ENCODE results near the gene TMEM165. TPM values are rescaled to one million over a fixed set of nuclear protein-coding genes. Genes with fewer than 3 reads are reported as not detected.

Gene TMEM165
- total RNA-seq, 1 experiment from 2014 or later: 90.4 TPM

- intact Hi-C loops (cut with micrococcal nuclease; ENCODE audit: unreplicated experiment): loop anchor here (2.0 kb wide), 3 partner anchors 29 to 147 kb away; partner anchors contain the start of gene CLOCK
- no peaks in the 10 kb centered on the region for H3K36me3 ChIP-seq (ENCODE audit: control insufficient read depth, insufficient read depth, low read length)
- no peak overlapping the region for H3K4me3 ChIP-seq (ENCODE audit: low read depth, low read length)
- POLR2A ChIA-PET: no interaction called here
- H3K4me3 Mint-ChIP-seq (ENCODE audit: unreplicated experiment): no peak overlapping the region
- no TSS peak for BruUV-seq (replicated peaks)
- CTCF ChIA-PET: no interaction called here
- H3K27me3 ChIP-seq (replicated peaks; ENCODE audit: control insufficient read depth, insufficient read depth, low read length): no peaks in the 10 kb centered on the region
- H3K36me3 Mint-ChIP-seq (ENCODE audit: insufficient read depth, unreplicated experiment): peaks cover 59% of the 10 kb centered on the region
- peaks cover 30% of the 10 kb centered on the region for H3K4me1 ChIP-seq
- no peak for DNase-seq
- H3K4me1 Mint-ChIP-seq (ENCODE audit: low read depth, unreplicated experiment): peaks cover 40% of the 10 kb centered on the region
- no peaks in the 10 kb centered on the region for H3K27me3 Mint-ChIP-seq (ENCODE audit: insufficient read depth, unreplicated experiment)
- no peak for TF ChIP-seq CTCF (IDR thresholded peaks at IDR 0.05; ENCODE audit: insufficient read depth in 1 of 2, low read depth in 1 of 2, low read length in 1 of 2, severe bottlenecking in 1 of 2, unreplicated experiment in 1 of 2)
- no peak overlapping the region for H3K27ac Mint-ChIP-seq (ENCODE audit: unreplicated experiment)
- no peaks in the 10 kb centered on the region for H3K9me3 ChIP-seq
- no peaks in the 10 kb centered on the region for H3K9me3 Mint-ChIP-seq (ENCODE audit: unreplicated experiment)
Measured at GRCh38 chr4:55407764-55408163, 12.0 kb downstream of the TMEM165 start.

GRCh38 chr4:55409468-55410171 lies 13.9 kb downstream of the TMEM165 start:
- Histone ChIP-seq H3K4me3 (ENCODE audit: low read depth, low read length) (no peak overlapping the region), H3K36me3 (ENCODE audit: control insufficient read depth, insufficient read depth, low read length) (no peaks in the 10 kb centered on the region), H3K9me3 (no peaks in the 10 kb centered on the region), H3K27me3 (replicated peaks; ENCODE audit: control insufficient read depth, insufficient read depth, low read length) (no peaks in the 10 kb centered on the region), H3K4me1 (peaks cover 23% of the 10 kb centered on the region)
- H3K9me3 Mint-ChIP-seq (ENCODE audit: unreplicated experiment): no peaks in the 10 kb centered on the region
- H3K27ac Mint-ChIP-seq (ENCODE audit: unreplicated experiment): no peak overlapping the region
- intact Hi-C loops (cut with micrococcal nuclease; ENCODE audit: unreplicated experiment): loop anchor here (1.0 to 2.0 kb wide), 4 partner anchors 27 to 327 kb away; partner anchors contain the start of gene CLOCK
- no peak overlapping the region for H3K4me3 Mint-ChIP-seq (ENCODE audit: unreplicated experiment)
- peak in 1 of 2 experiments; percentile 34 for DNase-seq
- peaks cover 32% of the 10 kb centered on the region for H3K4me1 Mint-ChIP-seq (ENCODE audit: low read depth, unreplicated experiment)
- ChIA-PET POLR2A (no interaction called here), CTCF (no interaction called here)
- peaks cover 50% of the 10 kb centered on the region for H3K36me3 Mint-ChIP-seq (ENCODE audit: insufficient read depth, unreplicated experiment)
- no peaks in the 10 kb centered on the region for H3K27me3 Mint-ChIP-seq (ENCODE audit: insufficient read depth, unreplicated experiment)
- no TSS peak for BruUV-seq (replicated peaks)
- peak in 1 of 2 experiments; percentile 42 for TF ChIP-seq CTCF (IDR thresholded peaks at IDR 0.05; ENCODE audit: insufficient read depth in 1 of 2, low read depth in 1 of 2, low read length in 1 of 2, severe bottlenecking in 1 of 2, unreplicated experiment in 1 of 2)

- no peak for TF ChIP-seq CTCF (IDR thresholded peaks at IDR 0.05; ENCODE audit: insufficient read depth in 1 of 2, low read depth in 1 of 2, low read length in 1 of 2, severe bottlenecking in 1 of 2, unreplicated experiment in 1 of 2)
- CTCF ChIA-PET: interaction anchor here (0.5 kb wide), 1 partner anchor 22 kb away, joined by 3 read pairs; no protein-coding TSS in a partner anchor
- H3K27me3 Mint-ChIP-seq (ENCODE audit: insufficient read depth, unreplicated experiment): no peaks in the 10 kb centered on the region
- H3K9me3 Mint-ChIP-seq (ENCODE audit: unreplicated experiment): no peaks in the 10 kb centered on the region
- Histone ChIP-seq H3K36me3 (ENCODE audit: control insufficient read depth, insufficient read depth, low read length) (no peaks in the 10 kb centered on the region), H3K4me3 (ENCODE audit: low read depth, low read length) (no peak overlapping the region), H3K27me3 (replicated peaks; ENCODE audit: control insufficient read depth, insufficient read depth, low read length) (no peaks in the 10 kb centered on the region), H3K4me1 (peaks cover 14% of the 10 kb centered on the region), H3K9me3 (no peaks in the 10 kb centered on the region)
- no peak for DNase-seq
- intact Hi-C loops (cut with micrococcal nuclease; ENCODE audit: unreplicated experiment): no loop called here
- no TSS peak for BruUV-seq (replicated peaks)
- peaks cover 50% of the 10 kb centered on the region for H3K36me3 Mint-ChIP-seq (ENCODE audit: insufficient read depth, unreplicated experiment)
- H3K4me1 Mint-ChIP-seq (ENCODE audit: low read depth, unreplicated experiment): peaks cover 30% of the 10 kb centered on the region
- H3K4me3 Mint-ChIP-seq (ENCODE audit: unreplicated experiment): no peak overlapping the region
- no peak overlapping the region for H3K27ac Mint-ChIP-seq (ENCODE audit: unreplicated experiment)
- POLR2A ChIA-PET: no interaction called here
Measured at GRCh38 chr4:55410431-55410830, 14.7 kb downstream of the TMEM165 start.
